Hindlimb muscle (tissue), 1 donor: ENCODE data around the gene FAM107B. TPM values are rescaled to one million over a fixed set of nuclear protein-coding genes. Genes with fewer than 3 reads are reported as not detected.

Experiments
- DNase-seq: peaks from one replicate; pipeline ENCODE4 v3.0.0-alpha.2; 2013
- polyA plus RNA-seq: library from polyadenylated mRNA; unstranded; fragments of 120-200 nt; gene quantifications from one replicate; pipeline ENCODE4 v1.2.1, GENCODE V29; 2013; ENCODE audit not compliant: insufficient read length

Gene FAM107B
- polyA plus RNA-seq, 1 donor, result 20.3 TPM

DNA sequence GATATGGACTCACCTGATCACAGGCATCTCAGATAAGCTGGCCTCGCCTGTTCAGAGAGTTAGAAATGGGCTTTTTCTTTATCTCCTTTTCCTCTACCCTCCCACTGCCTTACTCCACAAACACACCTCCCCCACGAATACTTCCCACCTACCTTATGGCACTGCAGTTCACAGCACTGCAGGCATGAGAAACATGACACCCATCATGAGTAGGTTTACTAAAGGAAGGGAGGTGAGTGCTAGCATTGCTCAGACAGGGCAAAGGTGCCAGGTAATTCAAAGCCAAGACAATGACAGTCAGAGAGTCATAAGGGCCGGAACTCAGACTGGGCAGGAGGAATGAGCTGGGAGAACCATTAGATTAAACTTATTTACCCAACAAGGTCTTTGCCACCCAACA is 220.6 kb downstream of the FAM107B start:
- no peak for DNase-seq

GRCh38 chr10:14553448-14553847 is 221.2 kb downstream of the FAM107B start:
- DNase-seq, result no peak

DNA sequence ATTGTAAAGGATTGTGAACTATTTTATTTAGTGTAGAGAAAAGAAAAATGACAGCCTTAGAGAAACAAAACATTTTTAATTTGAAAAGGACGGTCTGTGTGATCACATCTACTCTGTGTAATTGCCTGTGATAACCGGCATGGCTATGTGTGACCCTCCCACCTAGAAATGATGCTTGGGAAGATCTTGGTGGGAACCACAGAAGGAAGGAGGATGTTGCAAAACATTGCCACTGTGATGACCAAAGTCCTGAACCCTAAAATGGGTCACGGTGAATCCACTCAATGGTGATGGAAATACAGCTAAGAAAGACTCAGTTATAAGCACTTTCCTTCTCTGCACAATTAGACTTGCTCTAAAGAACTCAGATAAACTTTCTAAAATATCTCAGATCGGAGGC is 222.7 kb downstream of the FAM107B start:
- no peak for DNase-seq

GRCh38 chr10:14550471-14550981 is 224.2 kb downstream of the FAM107B start:
- no peak for DNase-seq

DNA sequence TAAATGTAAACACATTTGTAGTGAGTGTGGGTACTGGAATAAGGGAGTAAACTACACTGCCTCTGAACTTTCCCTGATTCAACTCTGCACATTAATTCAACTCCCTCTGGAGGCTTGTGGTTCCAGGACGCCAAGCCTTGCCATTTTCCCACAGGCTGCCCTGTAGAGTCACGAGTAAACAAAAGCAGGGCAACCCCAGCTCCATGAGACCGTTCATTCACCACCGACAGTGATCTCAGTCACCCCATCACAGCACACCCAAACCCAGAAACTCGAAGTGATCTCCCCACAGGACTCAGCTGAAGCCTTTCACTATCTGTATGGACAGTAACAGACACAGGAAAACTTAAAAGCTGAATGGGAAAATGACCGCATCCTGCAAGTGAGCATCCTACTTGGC is 225.2 kb downstream of the FAM107B start:
- no peak for DNase-seq

DNA sequence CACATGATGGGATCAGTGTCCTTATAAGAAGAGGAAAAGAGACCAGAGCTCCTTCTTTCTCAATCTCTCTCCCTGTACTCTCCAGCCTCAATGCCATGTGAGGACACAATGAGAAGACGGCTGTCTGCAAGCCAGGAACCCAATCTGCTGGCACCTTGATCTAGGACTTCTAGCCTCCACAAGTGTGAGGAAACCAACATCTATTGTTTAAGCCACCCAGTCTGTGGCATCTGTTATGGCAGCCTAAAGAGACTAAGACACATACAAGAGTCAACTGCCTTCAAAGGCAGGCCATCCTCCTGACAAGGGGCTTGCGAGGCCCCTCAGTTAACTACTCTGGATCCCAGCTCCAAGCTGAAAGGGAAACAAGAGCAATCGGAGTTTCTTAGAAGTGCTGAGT is 225.7 kb downstream of the FAM107B start:
- DNase-seq, result no peak

DNA sequence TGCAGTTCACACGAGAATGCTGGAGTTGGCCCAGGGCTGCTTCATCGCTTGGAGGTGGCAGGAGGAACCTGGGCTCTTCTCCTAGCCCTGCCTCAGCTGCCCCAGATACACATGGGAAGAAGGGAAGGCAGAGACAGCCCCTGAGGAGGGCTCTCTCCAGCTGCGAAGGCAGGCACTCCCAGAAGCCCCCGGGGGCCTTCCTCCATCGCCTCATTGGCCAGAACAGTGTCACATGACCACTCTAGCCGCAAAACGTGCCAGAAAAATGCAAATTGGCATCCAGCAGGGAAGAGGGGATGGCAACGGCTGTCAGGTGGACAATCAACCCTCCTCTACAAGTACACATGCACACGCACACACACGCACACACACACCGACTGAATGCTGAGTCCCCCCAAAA is 226.2 kb downstream of the FAM107B start:
- no peak for DNase-seq

DNA sequence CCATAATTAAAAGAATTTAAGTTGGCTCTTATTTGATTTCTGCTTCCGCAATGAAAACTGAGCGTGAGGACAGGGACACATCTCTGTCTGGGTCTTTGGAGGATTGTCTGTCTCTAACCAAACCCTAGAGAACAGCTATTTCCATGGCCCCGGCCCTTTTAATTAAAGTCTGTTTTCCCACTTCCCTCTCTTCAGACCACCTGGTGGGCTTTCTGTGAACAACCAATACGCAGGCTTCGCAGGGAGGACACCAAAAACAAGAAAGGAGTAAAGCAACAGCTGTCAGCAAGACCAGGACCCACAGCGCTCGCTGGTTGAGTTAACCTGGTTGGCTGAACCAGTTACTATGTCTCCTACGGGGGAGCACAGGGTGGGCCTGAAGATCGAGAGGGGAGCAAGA is 226.9 kb downstream of the FAM107B start:
- DNase-seq, result no peak

DNA sequence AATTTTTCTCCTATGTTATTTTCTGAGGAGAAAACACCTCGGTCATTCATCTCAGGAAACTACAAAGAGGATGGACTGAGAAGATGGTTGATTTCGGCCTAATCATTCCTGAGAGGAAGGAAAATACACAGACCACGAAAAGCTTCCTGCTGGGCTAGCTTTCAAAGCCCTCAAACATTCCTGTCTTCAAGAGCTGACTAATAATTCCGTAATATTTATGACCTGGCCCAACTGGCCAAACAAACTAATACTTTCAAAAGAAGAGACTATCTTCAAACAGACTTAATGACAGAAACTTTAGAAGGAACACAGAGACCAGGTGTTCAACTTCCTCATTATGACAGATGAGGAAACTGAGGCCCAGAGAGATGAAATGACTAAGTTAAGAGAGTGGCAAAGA is 228.9 kb downstream of the FAM107B start:
- no peak for DNase-seq

DNA sequence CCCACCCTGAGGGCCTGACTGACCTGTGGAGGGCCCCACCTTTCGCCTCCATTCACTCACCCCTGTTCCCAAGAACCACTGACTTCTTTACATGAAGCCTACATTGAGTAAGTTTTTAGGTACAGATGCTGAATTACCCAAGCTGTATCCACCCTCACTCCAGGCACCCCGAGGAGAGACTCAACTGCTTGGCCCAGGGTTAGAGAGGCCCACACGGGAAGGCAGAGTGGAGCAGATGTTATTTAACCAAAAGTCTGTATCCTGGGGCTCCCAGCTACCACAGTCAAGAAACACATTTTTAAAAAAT is 230.8 kb downstream of the FAM107B start:
- DNase-seq, result no peak

DNA sequence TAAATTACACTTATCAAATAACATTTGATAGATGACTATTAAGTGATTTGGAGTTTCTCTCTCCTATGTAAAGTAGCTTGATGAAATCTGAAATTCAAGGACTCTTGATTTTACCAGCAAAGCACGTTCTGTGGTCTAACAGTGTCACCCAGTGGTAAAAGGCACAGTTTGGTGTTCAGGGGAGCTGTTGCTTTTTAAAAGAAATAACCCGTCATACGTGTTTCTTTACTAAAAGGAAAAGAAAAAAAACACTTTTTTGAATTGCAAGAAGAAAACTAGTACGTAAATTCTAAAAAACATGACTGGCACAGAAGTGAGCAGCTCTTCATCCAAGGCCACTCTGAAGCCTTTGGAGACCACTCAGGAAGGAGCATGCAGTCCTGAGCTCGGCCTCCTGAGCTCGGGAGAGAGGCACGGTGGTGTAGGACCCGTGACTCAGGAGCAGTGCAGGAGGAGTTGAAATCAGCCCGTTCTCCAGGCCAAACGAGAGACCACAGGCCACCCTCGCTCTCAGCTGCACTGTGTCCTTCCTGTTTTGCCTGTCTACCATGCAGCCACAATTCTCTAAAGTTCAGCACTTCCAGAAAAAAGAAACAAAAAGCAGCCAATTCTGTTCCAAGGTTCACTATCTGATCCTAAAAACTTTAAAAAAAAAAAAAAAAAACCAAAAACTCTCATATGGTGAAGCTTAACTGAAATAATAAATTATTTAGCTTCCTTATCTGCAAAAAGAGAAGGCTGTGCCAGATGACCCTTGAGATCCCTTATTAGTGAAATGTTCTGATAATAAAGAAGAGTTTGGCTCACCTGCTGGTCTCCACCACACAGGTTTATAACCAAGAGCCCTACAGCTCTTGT is 231.4 kb downstream of the FAM107B start:
- peak; percentile 54 for DNase-seq

- DNase-seq, result no peak
Measured at GRCh38 chr10:14541379-14541778, 233.3 kb downstream of the FAM107B start.

DNA sequence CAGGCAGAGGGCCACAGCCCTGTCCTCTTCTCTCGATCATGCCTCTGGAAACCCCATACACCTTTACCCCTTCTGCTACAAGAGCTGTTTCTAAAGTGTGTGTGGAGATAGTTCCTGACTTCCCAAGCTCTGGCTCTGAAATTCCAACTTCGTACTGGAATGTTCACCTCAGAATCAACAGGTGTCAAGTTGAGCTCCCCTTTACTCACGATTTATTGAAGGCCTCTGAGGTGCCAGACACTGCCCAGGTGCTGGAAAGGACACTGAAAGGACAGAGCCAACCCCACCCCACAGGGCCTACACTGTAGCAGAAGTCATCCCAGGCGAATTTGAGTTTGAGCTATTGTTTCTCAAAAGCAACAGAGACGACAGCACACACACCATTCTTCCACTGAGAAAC is 234.1 kb downstream of the FAM107B start:
- no peak for DNase-seq

- no peak for DNase-seq
Measured at GRCh38 chr10:14540062-14540461, 234.6 kb downstream of the FAM107B start.

GRCh38 chr10:14539176-14539575 is 235.5 kb downstream of the FAM107B start:
- DNase-seq, result no peak

- DNase-seq, result peak; percentile 58
Measured at GRCh38 chr10:14536241-14537213, 238.2 kb downstream of the FAM107B start.

DNA sequence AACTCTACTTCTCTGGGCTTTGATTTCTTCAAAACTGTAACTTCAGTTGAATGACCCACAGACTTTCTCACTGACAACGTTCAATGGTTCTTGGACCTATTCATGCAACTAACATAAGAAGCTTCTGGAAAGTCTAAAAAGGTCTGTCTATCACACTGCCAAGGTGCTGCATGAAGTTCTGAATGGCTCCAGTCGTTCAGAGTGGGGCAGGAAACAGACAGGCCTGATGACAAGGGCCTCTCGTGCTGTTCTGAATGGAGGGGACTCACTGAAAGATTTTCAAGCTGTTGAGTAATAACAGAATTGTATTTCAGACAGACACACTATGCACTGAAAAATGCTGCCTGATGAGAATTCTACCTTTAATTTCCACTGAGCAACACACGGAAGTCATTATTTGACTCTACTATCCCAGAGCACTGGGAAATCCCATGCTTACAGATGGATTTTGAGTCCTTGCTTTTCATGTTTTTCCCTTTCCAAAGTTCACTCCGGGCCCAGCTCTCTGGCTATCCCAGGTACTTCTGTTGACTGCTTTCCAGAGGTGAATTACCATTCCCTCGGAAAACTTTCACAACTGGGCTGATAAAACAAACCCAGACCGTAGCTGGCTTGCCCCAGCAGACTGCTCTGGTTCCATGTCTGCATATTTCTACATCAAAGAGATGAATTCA is 239.1 kb downstream of the FAM107B start:
- peak; percentile 66 for DNase-seq

GRCh38 chr10:14534152-14534551 is 240.5 kb downstream of the FAM107B start:
- no peak for DNase-seq

DNA sequence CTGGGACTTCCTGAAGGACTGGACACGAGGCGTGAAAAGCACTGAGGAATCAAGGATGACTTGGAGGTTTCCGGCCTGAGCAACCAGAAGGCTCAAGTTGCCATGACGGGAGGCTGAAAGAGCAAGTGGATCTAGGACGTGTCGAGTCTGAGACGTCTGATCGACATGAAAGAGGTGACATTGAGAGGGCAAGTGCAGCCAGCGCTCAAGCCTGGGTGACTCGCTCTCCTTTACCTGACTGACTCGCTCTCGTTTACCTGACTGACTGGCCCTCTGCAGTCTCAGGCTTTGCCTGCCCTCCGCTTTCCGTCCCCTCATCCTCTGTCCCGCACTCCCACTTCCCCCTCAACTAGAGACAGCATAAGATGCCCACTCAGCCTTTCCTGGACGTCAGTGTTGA is 241.4 kb downstream of the FAM107B start:
- no peak for DNase-seq

DNA sequence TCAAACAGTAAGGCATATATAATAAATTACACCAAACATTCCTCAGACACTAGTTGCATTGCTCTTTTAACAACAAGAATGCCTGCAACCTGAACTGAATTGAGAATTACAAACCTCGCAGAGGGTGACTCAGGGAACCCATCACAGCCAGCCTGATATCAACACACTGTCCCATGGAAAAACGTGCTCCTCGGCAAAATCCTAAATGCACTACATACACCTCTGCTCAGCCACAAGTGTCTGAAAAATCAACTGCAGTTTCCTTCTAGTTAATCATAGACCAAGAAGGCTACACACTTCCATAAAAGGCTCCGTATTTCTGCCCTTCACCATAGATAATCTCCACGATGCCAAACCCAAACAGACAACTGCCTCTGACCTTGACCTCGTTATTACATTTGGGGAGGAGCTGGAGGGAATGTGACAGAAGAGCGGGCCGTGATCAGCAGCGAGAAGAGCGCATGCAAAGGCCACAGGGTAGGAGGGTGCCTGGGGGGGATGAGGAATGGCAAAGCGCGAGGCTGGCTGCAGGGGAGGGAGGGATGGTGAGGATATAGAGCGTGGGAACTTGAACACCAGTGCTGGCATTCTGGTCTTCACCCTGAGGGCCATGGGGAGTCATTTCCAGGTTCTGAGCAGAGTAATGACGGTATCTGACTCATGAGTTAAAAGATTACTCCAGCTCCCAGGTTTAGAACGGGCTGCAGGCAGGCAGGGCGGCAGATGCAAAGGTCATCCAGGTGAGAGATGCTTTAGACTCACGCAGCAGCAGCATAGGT is 242.0 kb downstream of the FAM107B start:
- DNase-seq, result no peak

DNA sequence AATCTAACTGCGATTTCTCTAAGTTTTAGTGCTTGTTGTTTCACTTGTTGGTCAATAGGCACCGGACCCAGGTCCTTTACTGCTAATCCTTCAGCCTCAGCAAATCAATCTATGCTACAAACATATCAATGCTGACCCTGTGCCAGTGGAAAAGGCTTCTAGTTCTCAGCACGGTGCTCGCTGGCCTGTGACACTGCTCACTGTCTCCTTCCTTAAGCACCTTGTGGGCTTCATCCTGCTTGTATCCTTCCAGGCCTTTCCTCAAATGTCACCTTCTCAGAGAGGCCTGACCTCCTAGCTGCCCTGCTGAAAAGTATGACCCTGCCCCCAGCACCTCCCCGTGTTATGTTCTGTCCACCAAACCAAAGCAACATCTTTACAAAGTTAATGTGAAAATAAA is 242.7 kb downstream of the FAM107B start:
- no peak for DNase-seq

DNA sequence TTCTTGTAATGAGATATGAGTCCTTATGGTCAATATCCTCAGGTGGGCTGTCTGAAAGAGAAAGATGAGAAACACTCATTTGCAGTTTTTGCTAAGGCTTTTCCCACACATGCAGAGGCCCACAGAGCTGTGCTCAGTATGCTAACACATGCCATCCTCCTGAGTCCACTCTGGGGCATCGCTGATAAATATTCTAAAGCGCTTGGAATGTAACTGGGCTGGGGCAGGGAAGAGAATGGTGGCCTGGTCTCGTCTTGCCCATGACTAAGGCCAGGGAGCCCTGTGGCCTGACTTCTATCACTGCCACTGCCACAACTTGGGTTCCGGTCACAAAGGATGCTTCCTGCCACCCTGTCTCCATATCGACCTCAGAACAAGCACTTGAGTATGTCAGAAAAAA is 244.2 kb downstream of the FAM107B start:
- DNase-seq, result no peak
